Right atrium auricular region (tissue), 2 donors: ENCODE data around the gene SUGCT. TPM values are rescaled to one million over a fixed set of nuclear protein-coding genes. Genes with fewer than 3 reads are reported as not detected.

ENCODE experiments used
- DNase-seq: peaks from one replicate; pipeline ENCODE4 v3.0.0-alpha.2; 2019; ENCODE audit warnings: low spot score
- H3K27ac ChIP-seq, 2 donors: fragments of 200-600 bp; sonication (generic); 1 replicate in 1 of 2; 2 replicates in 1 of 2; pipeline ENCODE4 v1.5.1; 2016 to 2019
- H3K27me3 ChIP-seq, 2 donors: fragments of 200-600 bp; sonication (generic); one replicate each; pipeline versions ENCODE4 v1.5.1 to v1.6.0; 2017 to 2019
- H3K36me3 ChIP-seq: fragments of 200-600 bp; sonication (generic); one replicate; pipeline ENCODE4 v1.5.1; 2016
- H3K4me1 ChIP-seq, 2 donors: fragments of 200-600 bp; sonication (generic); one replicate each; pipeline versions ENCODE4 v1.5.1 to v1.6.0; 2017 to 2019
- H3K4me3 ChIP-seq, 2 donors: fragments of 200-600 bp; sonication (generic); 1 replicate in 1 of 2; 2 replicates in 1 of 2; pipeline ENCODE4 v1.5.1; 2017 to 2019; ENCODE audit warnings: mild to moderate bottlenecking in 1 of 2, moderate library complexity in 1 of 2
- H3K9me3 ChIP-seq, 2 donors: fragments of 200-600 bp; sonication (generic); one replicate each; pipeline ENCODE4 v1.5.1; 2019
- total RNA-seq, 2 donors: library from RNA; depleted of rRNA; stranded (reverse); fragments of >200 nt; gene quantifications; one replicate each; pipeline ENCODE4 v1.1.0, GENCODE V29; 2016
- TF ChIP-seq, protein P1 (sequence below), 2 donors: fragments of 200-600 bp; sonication (generic); IDR thresholded peaks; one replicate each; pipeline ENCODE4 v1.5.1; 2019; ENCODE audit warnings: antibody characterized with exemption in 2 of 2

The SUGCT gene
- total RNA-seq, 2 donors from 2014 or later = 2.6 to 5.4 TPM

DNA sequence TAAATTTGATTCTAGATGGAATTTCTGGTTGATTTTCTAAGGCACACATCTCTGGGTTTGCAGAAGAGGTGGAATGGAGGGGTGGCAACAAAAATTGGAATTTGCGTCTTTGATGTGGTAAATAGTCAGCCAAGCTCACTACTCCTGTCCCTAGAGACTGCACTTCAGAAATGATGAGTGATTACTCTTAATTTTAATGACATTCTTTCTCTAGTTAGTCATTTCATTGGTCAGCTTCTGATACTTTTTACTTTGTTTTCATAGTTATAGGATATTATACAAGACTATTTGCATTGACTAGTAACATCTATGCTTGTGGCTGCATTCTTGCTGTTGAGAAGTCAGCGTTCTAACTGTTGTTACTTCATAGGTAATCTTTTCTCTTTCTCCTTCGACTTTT is 658.3 kb downstream of the SUGCT start:
- Histone ChIP-seq H3K9me3 (no peaks in the 10 kb centered on the region), H3K4me1 (no peaks in the 10 kb centered on the region), H3K36me3 (no peaks in the 10 kb centered on the region), H3K27ac (no peak overlapping the region), H3K4me3 (no peak overlapping the region), H3K27me3 (no peaks in the 10 kb centered on the region)
- DNase-seq = no peak
- TF ChIP-seq, protein P1, sequence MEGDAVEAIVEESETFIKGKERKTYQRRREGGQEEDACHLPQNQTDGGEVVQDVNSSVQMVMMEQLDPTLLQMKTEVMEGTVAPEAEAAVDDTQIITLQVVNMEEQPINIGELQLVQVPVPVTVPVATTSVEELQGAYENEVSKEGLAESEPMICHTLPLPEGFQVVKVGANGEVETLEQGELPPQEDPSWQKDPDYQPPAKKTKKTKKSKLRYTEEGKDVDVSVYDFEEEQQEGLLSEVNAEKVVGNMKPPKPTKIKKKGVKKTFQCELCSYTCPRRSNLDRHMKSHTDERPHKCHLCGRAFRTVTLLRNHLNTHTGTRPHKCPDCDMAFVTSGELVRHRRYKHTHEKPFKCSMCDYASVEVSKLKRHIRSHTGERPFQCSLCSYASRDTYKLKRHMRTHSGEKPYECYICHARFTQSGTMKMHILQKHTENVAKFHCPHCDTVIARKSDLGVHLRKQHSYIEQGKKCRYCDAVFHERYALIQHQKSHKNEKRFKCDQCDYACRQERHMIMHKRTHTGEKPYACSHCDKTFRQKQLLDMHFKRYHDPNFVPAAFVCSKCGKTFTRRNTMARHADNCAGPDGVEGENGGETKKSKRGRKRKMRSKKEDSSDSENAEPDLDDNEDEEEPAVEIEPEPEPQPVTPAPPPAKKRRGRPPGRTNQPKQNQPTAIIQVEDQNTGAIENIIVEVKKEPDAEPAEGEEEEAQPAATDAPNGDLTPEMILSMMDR (IDR thresholded peaks at IDR 0.05) = no peak

DNA sequence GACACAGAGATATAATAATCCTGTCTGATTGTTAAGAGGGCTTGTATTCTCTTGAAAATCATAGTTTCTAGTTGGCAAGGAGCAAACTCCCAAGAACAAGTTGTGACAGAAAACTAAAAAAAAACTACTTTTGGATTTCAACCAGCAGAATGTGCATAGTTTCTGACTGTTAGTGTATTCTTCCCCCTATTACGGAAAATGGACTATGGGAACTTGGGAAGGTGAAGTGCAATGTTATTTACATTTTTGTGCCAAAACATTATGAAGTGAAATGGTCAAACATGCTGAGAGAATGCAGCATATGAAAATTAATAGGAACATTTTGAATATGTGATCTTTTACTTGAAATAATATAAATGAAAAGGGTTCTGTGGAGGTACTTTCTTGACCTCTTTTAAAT is 660.8 kb downstream of the SUGCT start:
- Histone ChIP-seq H3K27ac (no peak overlapping the region), H3K9me3 (no peaks in the 10 kb centered on the region), H3K4me1 (no peaks in the 10 kb centered on the region), H3K36me3 (no peaks in the 10 kb centered on the region), H3K4me3 (no peak overlapping the region), H3K27me3 (no peaks in the 10 kb centered on the region)
- TF ChIP-seq, protein P1 (IDR thresholded peaks at IDR 0.05) = no peak
- DNase-seq = no peak

DNA sequence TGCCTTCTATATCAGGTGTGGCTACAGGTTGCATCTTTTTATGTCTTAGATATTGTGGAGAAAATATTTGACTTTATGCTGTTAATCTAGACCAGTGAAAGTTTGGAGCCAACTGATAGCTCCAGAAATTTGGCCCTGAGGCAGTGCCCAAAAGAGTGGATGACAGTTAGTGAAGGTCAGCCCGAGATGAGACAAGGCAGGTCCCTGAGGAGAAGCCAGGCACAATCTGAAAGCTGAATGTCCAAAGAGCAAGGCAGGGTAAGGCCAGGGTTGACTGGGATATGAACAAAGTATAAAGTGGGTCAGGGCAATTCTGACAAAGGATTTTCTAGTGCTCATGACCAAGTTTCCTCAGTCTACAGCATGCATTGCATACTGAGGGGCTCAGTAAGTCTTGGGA is 661.9 kb downstream of the SUGCT start:
- Histone ChIP-seq H3K27ac (no peak overlapping the region), H3K36me3 (no peaks in the 10 kb centered on the region)

DNA sequence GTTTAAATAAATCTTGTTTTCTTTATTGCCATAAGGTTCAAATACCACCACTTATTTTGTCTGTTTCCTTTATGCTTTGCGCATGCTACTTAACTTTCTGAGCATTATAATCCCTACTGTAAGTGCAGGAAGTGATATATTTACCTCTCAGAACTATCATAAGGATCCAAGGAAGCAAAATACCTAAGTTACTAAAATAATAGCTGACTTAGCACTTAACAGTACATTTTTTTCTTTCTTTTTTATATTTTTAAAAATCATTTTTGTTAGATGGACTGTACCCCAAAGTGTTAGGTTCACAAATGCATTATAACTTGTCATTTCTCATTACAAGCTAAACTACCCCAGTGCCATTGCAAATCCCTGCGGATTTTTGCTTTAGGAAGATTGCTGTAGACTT is 663.8 kb downstream of the SUGCT start:
- Histone ChIP-seq H3K4me1 (peaks cover 0 to 4% of the 10 kb centered on the region in 2 donors), H3K9me3 (no peaks in the 10 kb centered on the region), H3K36me3 (no peaks in the 10 kb centered on the region), H3K27me3 (no peaks in the 10 kb centered on the region), H3K27ac (no peak overlapping the region), H3K4me3 (no peak overlapping the region)
- DNase-seq = no peak
- TF ChIP-seq, protein P1 (IDR thresholded peaks at IDR 0.05) = no peak

More for the DNA sequence above, 661.9 kb downstream of the SUGCT start:
- no peaks in the 10 kb centered on the region for H3K27me3 ChIP-seq
- H3K4me3 ChIP-seq = no peak overlapping the region
- peaks cover 0 to 4% of the 10 kb centered on the region in 2 donors for H3K4me1 ChIP-seq
- TF ChIP-seq, protein P1 (IDR thresholded peaks at IDR 0.05) = no peak
- no peak for DNase-seq
- no peaks in the 10 kb centered on the region for H3K9me3 ChIP-seq

DNA sequence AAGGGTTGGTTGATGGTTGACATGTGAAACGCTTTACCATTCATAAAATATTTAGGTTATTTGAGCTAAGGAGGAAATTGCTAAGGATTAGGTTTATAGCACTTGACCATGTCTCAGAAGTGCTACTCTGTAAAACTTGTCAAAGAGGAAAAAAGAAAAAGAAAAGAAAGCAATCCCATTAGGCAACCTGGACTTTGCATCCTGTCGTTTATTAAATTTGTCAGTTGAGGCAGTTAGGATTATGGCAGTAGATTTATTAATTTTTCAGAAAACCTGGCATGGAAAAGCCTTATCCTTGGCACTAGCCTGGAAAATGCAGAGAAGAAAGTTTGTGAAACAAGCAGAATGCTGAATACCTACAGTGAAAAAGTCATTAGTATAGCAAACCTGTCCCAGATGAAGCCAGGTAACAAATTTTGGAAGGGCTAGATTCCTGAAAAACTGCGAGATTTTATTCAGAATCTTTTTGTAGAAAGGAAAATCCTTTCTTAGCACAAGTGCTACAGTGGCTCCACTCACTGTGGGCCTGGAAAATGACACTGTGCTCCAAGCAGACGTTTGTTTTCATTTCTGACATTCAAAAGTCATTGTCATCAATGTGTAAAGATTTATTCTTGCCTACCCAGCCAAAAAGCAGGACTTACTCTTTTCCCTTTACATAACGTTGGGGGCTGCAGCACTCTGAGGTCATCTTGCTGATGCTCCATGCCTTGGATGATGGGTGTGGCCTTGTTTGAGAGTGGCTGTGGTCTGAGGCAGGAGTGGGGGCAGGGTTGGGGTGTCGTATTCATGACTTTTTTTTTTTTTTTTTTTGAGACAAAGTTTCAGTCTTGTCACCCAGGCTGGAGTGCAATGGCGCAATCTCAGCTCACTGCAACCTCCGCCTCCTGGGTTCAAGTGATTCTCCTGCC is 664.9 kb downstream of the SUGCT start:
- no peaks in the 10 kb centered on the region for H3K9me3 ChIP-seq
- no peak overlapping the region for H3K27ac ChIP-seq
- no peaks in the 10 kb centered on the region for H3K36me3 ChIP-seq
- TF ChIP-seq, protein P1 (IDR thresholded peaks at IDR 0.05) = no peak
- H3K27me3 ChIP-seq = no peaks in the 10 kb centered on the region
- H3K4me3 ChIP-seq = no peak overlapping the region
- peaks cover 0 to 4% of the 10 kb centered on the region in 2 donors for H3K4me1 ChIP-seq
- no peak for DNase-seq
